ENCODE data around the gene MREG.
A peak's percentile ranks its signal among the peaks of the same experiment; 100 is the strongest.
"Not testable (repeated sequence)": the region's sequence is repeated elsewhere in the genome, so short reads cannot be mapped to it uniquely, and the experiment has no call there.

MREG gene

DNA sequence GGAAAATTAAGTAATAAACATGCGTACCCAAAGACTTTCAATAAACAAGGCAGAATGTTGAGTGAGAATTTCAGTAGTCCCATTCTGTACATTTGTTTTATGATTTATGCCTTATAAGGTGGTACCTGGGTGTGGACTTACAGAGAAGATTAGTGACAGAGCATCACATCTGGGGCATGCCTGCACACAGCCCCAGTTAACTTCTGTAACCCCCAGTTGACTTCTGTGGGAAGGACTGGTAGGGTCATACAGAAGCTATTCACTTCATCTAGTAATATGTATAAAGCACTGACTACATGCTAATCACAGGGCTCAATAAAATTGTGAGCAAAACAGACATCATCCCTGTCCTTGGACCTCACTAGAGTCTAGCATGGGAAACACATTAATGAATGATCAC is 16.1 kb downstream of the MREG start:
- H3K4me3 ChIP-seq (ENCODE audit: low read depth, low read length): no peak overlapping the region
- no peak for DNase-seq (ENCODE audit: low read depth)
- TF ChIP-seq, protein P1, sequence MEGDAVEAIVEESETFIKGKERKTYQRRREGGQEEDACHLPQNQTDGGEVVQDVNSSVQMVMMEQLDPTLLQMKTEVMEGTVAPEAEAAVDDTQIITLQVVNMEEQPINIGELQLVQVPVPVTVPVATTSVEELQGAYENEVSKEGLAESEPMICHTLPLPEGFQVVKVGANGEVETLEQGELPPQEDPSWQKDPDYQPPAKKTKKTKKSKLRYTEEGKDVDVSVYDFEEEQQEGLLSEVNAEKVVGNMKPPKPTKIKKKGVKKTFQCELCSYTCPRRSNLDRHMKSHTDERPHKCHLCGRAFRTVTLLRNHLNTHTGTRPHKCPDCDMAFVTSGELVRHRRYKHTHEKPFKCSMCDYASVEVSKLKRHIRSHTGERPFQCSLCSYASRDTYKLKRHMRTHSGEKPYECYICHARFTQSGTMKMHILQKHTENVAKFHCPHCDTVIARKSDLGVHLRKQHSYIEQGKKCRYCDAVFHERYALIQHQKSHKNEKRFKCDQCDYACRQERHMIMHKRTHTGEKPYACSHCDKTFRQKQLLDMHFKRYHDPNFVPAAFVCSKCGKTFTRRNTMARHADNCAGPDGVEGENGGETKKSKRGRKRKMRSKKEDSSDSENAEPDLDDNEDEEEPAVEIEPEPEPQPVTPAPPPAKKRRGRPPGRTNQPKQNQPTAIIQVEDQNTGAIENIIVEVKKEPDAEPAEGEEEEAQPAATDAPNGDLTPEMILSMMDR (IDR thresholded peaks at IDR 0.05; ENCODE audit: insufficient read depth, low read depth, low read length, missing control alignments): no peak

DNA sequence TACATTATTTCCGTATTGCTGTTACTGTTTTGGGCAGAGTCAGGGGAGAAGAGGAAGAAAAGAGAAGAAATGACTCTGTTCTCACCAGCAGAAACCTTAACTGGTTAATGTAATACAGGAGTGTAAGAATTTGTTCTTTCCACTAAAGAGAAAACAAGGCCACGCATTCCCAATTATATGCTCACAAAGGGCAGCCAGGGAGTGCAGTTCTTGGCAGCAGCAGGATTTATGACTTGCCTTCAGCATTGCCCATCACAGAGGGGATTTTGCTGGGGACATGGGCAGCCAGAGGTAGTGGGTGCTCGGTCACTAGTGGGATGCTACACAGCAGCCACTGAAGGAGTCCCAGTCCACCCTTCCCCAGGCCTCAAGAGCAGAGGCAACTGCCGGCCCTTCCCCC is 18.4 kb downstream of the MREG start:
- TF ChIP-seq, protein P1 (IDR thresholded peaks at IDR 0.05; ENCODE audit: insufficient read depth, low read depth, low read length, missing control alignments): no peak
- no peak overlapping the region for H3K4me3 ChIP-seq (ENCODE audit: low read depth, low read length)
- no peak for DNase-seq (ENCODE audit: low read depth)

DNA sequence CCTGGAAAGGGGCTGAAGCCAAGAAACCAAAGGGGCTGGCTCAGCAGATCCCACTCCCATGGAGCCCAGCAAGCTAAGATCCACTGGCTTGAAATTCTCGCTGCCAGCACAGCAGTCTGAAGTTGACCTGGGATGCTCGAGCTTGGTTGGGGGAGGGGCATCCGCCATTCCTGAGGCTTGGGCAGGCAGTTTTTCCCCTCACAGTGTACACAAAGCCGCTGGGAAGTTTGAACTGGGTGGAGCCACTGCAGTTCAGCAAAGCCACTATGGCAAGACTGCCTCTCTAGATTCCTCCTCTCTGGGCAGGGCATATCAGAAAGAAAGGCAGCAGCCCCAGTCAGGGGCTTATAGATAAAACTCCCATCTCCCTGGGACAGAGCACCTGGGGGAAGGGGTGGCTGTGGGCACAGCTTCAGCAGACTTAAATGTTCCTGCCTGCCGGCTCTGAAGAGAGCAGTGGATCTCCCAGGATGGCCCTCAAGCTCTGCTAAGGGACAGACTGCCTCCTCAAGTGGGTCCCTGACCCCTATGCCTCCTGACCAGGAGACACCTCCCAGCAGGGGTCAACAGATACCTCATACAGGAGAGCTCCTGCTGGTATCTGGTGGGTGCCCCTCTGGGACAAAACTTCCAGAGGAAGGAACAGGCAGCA is 24.7 kb downstream of the MREG start:
- not testable (repeated sequence) for H3K4me3 ChIP-seq (ENCODE audit: low read depth, low read length); DNase-seq (ENCODE audit: low read depth)

DNA sequence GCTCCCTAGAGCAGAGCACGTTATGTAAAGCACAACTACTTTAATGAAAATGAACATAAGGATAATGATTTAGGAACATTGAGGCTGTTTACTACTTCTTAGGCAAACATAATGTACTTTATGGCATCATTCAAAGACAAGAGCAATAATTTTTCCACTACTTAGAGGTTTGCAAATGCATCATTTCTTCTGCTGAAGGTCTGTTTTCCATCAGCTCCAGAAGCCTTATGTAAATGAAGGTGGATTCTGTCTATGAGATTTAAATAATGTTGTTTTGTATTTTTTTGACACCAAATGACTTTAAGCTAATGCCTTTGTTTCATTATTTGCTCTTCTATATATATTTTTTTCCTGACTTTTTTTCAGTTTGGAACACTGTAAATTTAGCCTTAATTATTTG is 28.1 kb downstream of the MREG start:
- H3K4me3 ChIP-seq (ENCODE audit: low read depth, low read length): no peak overlapping the region
- DNase-seq (ENCODE audit: low read depth): no peak
- TF ChIP-seq, protein P1 (IDR thresholded peaks at IDR 0.05; ENCODE audit: insufficient read depth, low read depth, low read length, missing control alignments): no peak

DNA sequence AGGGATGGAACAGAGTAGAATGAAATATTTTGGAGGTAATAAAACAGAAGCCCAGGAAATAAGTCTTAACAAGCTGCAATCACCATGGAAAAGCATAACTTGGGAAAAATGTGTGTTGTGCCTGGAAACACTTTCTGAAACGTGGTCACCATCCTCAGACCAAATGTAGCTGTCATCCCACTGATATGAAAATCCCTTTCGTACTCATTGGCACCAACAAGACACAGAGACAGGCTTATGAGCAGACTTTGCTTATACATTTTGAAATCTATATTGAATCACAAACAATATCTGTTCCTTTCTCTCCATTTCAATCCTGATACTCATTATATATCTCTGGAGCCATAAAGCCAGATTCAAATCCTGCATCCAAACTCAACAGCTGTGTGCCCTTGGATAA is 28.7 kb downstream of the MREG start:
- TF ChIP-seq, protein P1 (IDR thresholded peaks at IDR 0.05; ENCODE audit: insufficient read depth, low read depth, low read length, missing control alignments): no peak

DNA sequence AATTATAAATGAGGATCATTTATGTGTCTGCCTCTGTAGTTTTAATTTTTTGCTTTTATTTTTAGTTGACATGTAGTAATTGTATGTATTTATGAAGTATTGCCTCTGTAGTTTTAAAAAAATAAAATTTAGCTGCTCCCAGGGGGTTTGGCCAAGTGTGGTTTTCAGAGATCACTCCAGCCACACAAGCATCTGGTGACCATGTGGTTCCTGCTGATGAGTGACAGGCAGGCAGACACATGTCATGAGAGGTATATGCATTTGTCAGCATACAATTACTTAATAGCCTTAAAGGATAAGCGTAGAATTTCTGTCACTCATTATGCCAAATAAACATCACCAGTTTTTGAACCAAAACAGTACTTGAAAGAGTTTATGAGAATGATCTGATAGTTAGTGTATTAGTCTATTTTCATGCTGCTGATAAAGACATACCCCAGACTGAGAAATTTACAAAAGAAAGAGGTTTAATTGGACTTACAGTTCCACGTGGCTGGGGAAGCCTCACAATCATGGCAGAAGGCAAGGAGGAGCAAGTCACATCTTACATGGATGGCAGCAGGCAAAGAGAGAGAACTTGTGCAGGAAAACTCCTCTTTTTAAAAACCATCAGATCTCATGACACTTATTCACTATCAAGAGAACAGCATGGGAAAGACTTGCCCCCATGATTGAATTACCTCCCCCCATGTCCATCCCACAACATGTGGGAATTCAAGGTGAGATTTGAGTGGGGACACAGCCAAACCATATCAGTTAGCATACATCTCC is 29.6 kb downstream of the MREG start:
- TF ChIP-seq, protein P1 (IDR thresholded peaks at IDR 0.05; ENCODE audit: insufficient read depth, low read depth, low read length, missing control alignments): no peak
- DNase-seq (ENCODE audit: low read depth): peak; percentile 65
- no peak overlapping the region for H3K4me3 ChIP-seq (ENCODE audit: low read depth, low read length)

More for the DNA sequence above, 28.7 kb downstream of the MREG start:
- no peak overlapping the region for H3K4me3 ChIP-seq (ENCODE audit: low read depth, low read length)
- no peak for DNase-seq (ENCODE audit: low read depth)

DNA sequence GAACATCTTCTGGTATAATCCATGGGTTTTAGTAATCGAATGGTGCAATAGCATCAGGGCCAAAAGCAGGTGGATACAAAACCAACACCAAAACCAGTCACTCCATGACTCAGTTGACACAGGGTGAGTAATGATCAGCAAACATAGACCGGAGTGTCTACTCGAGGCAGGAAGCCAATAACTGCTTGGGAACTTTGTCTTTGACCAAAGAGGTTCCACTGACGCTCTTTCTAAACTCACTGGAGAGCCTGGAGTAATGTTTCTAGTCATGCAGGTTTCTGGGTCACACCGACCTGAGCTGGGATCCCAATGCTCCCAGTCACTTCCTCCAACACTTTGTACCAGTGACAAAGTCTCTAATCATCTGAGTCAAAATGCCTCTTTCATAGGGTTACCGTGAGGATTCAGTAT is 30.9 kb downstream of the MREG start:
- TF ChIP-seq, protein P1 (IDR thresholded peaks at IDR 0.05; ENCODE audit: insufficient read depth, low read depth, low read length, missing control alignments): no peak
- no peak overlapping the region for H3K4me3 ChIP-seq (ENCODE audit: low read depth, low read length)
- DNase-seq (ENCODE audit: low read depth): peak; percentile 85
